Neural progenitor cell (in vitro differentiated cells): ENCODE results near the gene MICAL2. TPM values are rescaled to one million over a fixed set of nuclear protein-coding genes. Genes with fewer than 3 reads are reported as not detected.

Experiments
- DNase-seq: peaks from one replicate; pipeline ENCODE4 v3.0.0-alpha.2; 2016; ENCODE audit warnings: low spot score
- H2AFZ ChIP-seq: fragments of 200-600 bp; sonication (generic); replicated peaks from 2 replicates; pipeline ENCODE4 v1.6.1; 2016; ENCODE audit warnings: antibody characterized with exemption
- H3F3A ChIP-seq: fragments of 200-600 bp; sonication (generic); 2 replicates; pipeline ENCODE4 v1.6.1; 2016; ENCODE audit warnings: antibody characterized with exemption, low read depth
- H3K27ac ChIP-seq: fragments of 200-600 bp; sonication (generic); 2 replicates; pipeline ENCODE4 v1.5.1; 2016; ENCODE audit warnings: mild to moderate bottlenecking
- H3K27me3 ChIP-seq: fragments of 200-600 bp; sonication (generic); 2 replicates; pipeline ENCODE4 v1.6.1; 2016; ENCODE audit warnings: mild to moderate bottlenecking, moderate library complexity
- H3K36me3 ChIP-seq: fragments of 200-600 bp; sonication (generic); 2 replicates; pipeline ENCODE4 v1.5.1; 2016
- H3K4me1 ChIP-seq: fragments of 200-600 bp; sonication (generic); 2 replicates; pipeline ENCODE4 v1.6.1; 2016; ENCODE audit warnings: mixed run types
- H3K4me2 ChIP-seq: fragments of 200-600 bp; sonication (generic); 2 replicates; pipeline ENCODE4 v1.6.1; 2016
- H3K4me3 ChIP-seq: fragments of 200-600 bp; sonication (generic); 2 replicates; pipeline ENCODE4 v1.5.1; 2016
- H3K79me2 ChIP-seq: fragments of 200-600 bp; sonication (generic); 2 replicates; pipeline ENCODE4 v1.6.1; 2016; ENCODE audit warnings: low read depth
- H3K9ac ChIP-seq: fragments of 200-600 bp; sonication (generic); 2 replicates; pipeline ENCODE4 v1.6.1; 2016
- H3K9me3 ChIP-seq: fragments of 200-600 bp; sonication (generic); 2 replicates; pipeline ENCODE4 v1.5.1; 2016; ENCODE audit warnings: low read depth
- H4K20me1 ChIP-seq: fragments of 200-600 bp; sonication (generic); 2 replicates; pipeline ENCODE4 v1.6.1; 2016; ENCODE audit warnings: low read depth
- H3K27ac Mint-ChIP-seq: 3 replicates; pipeline ENCODE4 v1.8.0; 2021; ENCODE audit warnings: mixed read lengths
- H3K27me3 Mint-ChIP-seq: 2 replicates; pipeline ENCODE4 v1.8.0; 2022; ENCODE audit warnings: low read depth, mild to moderate bottlenecking, inconsistent platforms, moderate library complexity, mixed read lengths; ENCODE audit not compliant: insufficient read depth
- H3K36me3 Mint-ChIP-seq: 3 replicates; pipeline ENCODE4 v1.8.0; 2021; ENCODE audit warnings: mixed read lengths
- H3K4me1 Mint-ChIP-seq: 3 replicates; pipeline ENCODE4 v1.8.0; 2021; ENCODE audit warnings: mixed read lengths
- H3K4me3 Mint-ChIP-seq: 3 replicates; pipeline ENCODE4 v1.8.0; 2021; ENCODE audit warnings: mild to moderate bottlenecking, moderate library complexity, mixed read lengths
- H3K9me3 Mint-ChIP-seq: 3 replicates; pipeline ENCODE4 v1.8.0; 2020; ENCODE audit warnings: mixed read lengths
- CTCF ChIP-seq: fragments of 200-600 bp; sonication (generic); IDR thresholded peaks from 2 replicates; pipeline ENCODE4 v1.5.1; 2017; ENCODE audit warnings: antibody characterized with exemption, mild to moderate bottlenecking
- EZH2 ChIP-seq: fragments of 200-600 bp; sonication (generic); IDR thresholded peaks from 2 replicates; pipeline ENCODE4 v1.6.1; 2017; ENCODE audit warnings: antibody characterized with exemption, mild to moderate bottlenecking, moderate library complexity
- EZH2phosphoT487 ChIP-seq: fragments of 200-600 bp; sonication (generic); IDR thresholded peaks from 2 replicates; pipeline ENCODE4 v1.6.1; 2017; ENCODE audit warnings: antibody characterized with exemption
- total RNA-seq: library from RNA; depleted of rRNA; stranded (reverse); fragments of >200 nt; gene quantifications from 2 replicates; pipeline ENCODE4 v1.2.3, GENCODE V29; 2015; ENCODE audit warnings: low replicate concordance

MICAL2 gene
- total RNA-seq, 1 donor from 2014 or later: 0.60 TPM

- Histone ChIP-seq H3K4me1 (peaks cover 7% of the 10 kb centered on the region), H3K27me3 (no peaks in the 10 kb centered on the region), H3K9ac (no peak overlapping the region), H3K79me2 (no peaks in the 10 kb centered on the region), H3K4me2 (no peak overlapping the region), H2AFZ (no peak overlapping the region), H3K4me3 (no peak overlapping the region), H3K9me3 (no peaks in the 10 kb centered on the region), H4K20me1 (no peaks in the 10 kb centered on the region), H3K36me3 (no peaks in the 10 kb centered on the region), H3K27ac (no peak overlapping the region), H3F3A (no peaks in the 10 kb centered on the region)
- Mint-ChIP-seq H3K27ac (no peak overlapping the region), H3K27me3 (peaks cover 19% of the 10 kb centered on the region), H3K9me3 (no peaks in the 10 kb centered on the region), H3K4me1 (peaks cover 34% of the 10 kb centered on the region), H3K36me3 (no peaks in the 10 kb centered on the region), H3K4me3 (no peak overlapping the region)
- no peak for DNase-seq
- TF ChIP-seq EZH2: no peak
- no peak for TF ChIP-seq EZH2phosphoT487
- no peak for TF ChIP-seq CTCF
Measured at GRCh38 chr11:12218909-12219308, 108.5 kb downstream of the MICAL2 start.

GRCh38 chr11:12219757-12220156 lies 109.4 kb downstream of the MICAL2 start:
- H3K27ac Mint-ChIP-seq: no peak overlapping the region
- no peak for DNase-seq
- TF ChIP-seq EZH2phosphoT487 (no peak), EZH2 (no peak), CTCF (no peak)

GRCh38 chr11:12220305-12220704 lies 109.9 kb downstream of the MICAL2 start:
- no peak overlapping the region for H3K4me2 ChIP-seq
- Mint-ChIP-seq H3K4me1 (peaks cover 21% of the 10 kb centered on the region), H3K27ac (no peak overlapping the region), H3K36me3 (no peaks in the 10 kb centered on the region), H3K27me3 (peaks cover 14% of the 10 kb centered on the region), H3K9me3 (no peaks in the 10 kb centered on the region), H3K4me3 (no peak overlapping the region)
- no peaks in the 10 kb centered on the region for H4K20me1 ChIP-seq
- no peaks in the 10 kb centered on the region for H3K9me3 ChIP-seq
- peaks cover 4% of the 10 kb centered on the region for H3K4me1 ChIP-seq
- H3F3A ChIP-seq: no peaks in the 10 kb centered on the region
- H3K27ac ChIP-seq: no peak overlapping the region
- no peak for DNase-seq
- H2AFZ ChIP-seq: no peak overlapping the region
- H3K79me2 ChIP-seq: no peaks in the 10 kb centered on the region
- TF ChIP-seq CTCF (no peak), EZH2phosphoT487 (no peak), EZH2 (no peak)
- no peaks in the 10 kb centered on the region for H3K36me3 ChIP-seq
- no peak overlapping the region for H3K4me3 ChIP-seq
- no peak overlapping the region for H3K9ac ChIP-seq
- H3K27me3 ChIP-seq: no peaks in the 10 kb centered on the region

More at GRCh38 chr11:12219757-12220156, 109.4 kb downstream of the MICAL2 start:
- Mint-ChIP-seq H3K4me1 (peaks cover 27% of the 10 kb centered on the region), H3K9me3 (no peaks in the 10 kb centered on the region), H3K36me3 (no peaks in the 10 kb centered on the region), H3K4me3 (no peak overlapping the region), H3K27me3 (peaks cover 18% of the 10 kb centered on the region)
- no peak overlapping the region for H3K4me2 ChIP-seq
- H3K79me2 ChIP-seq: no peaks in the 10 kb centered on the region
- H3K4me1 ChIP-seq: peaks cover 7% of the 10 kb centered on the region
- H3K9ac ChIP-seq: no peak overlapping the region
- H3K36me3 ChIP-seq: no peaks in the 10 kb centered on the region
- no peaks in the 10 kb centered on the region for H4K20me1 ChIP-seq
- no peak overlapping the region for H2AFZ ChIP-seq
- H3K27ac ChIP-seq: no peak overlapping the region
- no peaks in the 10 kb centered on the region for H3K27me3 ChIP-seq
- H3K9me3 ChIP-seq: no peaks in the 10 kb centered on the region
- H3F3A ChIP-seq: no peaks in the 10 kb centered on the region
- no peak overlapping the region for H3K4me3 ChIP-seq
